Skeletal muscle tissue (tissue), 2 donors: ENCODE measurements around the gene FBXO24. TPM values are rescaled to one million over a fixed set of nuclear protein-coding genes. Genes with fewer than 3 reads are reported as not detected.

Experiments
- small RNA-seq: library from RNA; depleted of rRNA; stranded (forward); fragments of <200 nt; gene quantifications from one replicate; pipeline ENCODE3, GENCODE V24; 2014
- total RNA-seq: library from RNA; depleted of rRNA; stranded (reverse); fragments of >200 nt; gene quantifications from one replicate; pipeline ENCODE4 v1.2.3, GENCODE V29; 2014

Gene FBXO24
- total RNA-seq, 1 donor from 2014 or later, result 1.0 TPM

Small RNA genes within 50 kb of the gene (small RNA-seq; reads per million reads assigned to genes)
- not detected for gene SAP25

Other genes starting within 250 kb of the FBXO24 start
- gene PILRB, start 228.2 kb upstream of the FBXO24 start, total RNA-seq, result 4.2 TPM
- gene PILRA, start 212.8 kb upstream of the FBXO24 start, total RNA-seq, result 1.6 TPM
- gene ZCWPW1, start 157.6 kb upstream of the FBXO24 start, total RNA-seq, result 3.1 TPM
- gene MEPCE, start 156.5 kb upstream of the FBXO24 start, total RNA-seq, result 30.8 TPM
- 5.2 TPM for gene PPP1R35, start 149.8 kb upstream of the FBXO24 start, total RNA-seq
- gene SPACDR, start 122.1 kb upstream of the FBXO24 start, total RNA-seq, result not detected
- gene TSC22D4, start 107.1 kb upstream of the FBXO24 start, total RNA-seq, result 13.6 TPM
- 3.1 TPM for gene NYAP1, start 102.4 kb upstream of the FBXO24 start, total RNA-seq
- 3.1 TPM for gene AGFG2, start 47.1 kb upstream of the FBXO24 start, total RNA-seq
- gene SAP25, start 12.4 kb upstream of the FBXO24 start, total RNA-seq, result not detected
- gene LRCH4, start 199 bp upstream of the FBXO24 start, total RNA-seq, result 6.3 TPM
- 91.9 TPM for gene PCOLCE, start 16.0 kb downstream of the FBXO24 start, total RNA-seq
- 2.6 TPM for gene MOSPD3, start 26.2 kb downstream of the FBXO24 start, total RNA-seq
- 1.0 TPM for gene TFR2, start 55.2 kb downstream of the FBXO24 start, total RNA-seq
- not detected for gene ACTL6B, start 70.1 kb downstream of the FBXO24 start, total RNA-seq
- 48.5 TPM for gene GNB2, start 87.4 kb downstream of the FBXO24 start, total RNA-seq
- gene GIGYF1, start 107.9 kb downstream of the FBXO24 start, total RNA-seq, result 12.0 TPM
- gene POP7, start 119.8 kb downstream of the FBXO24 start, total RNA-seq, result 27.7 TPM
- not detected for gene EPO, start 134.1 kb downstream of the FBXO24 start, total RNA-seq
- not detected for gene ZAN, start 147.3 kb downstream of the FBXO24 start, total RNA-seq
- gene EPHB4, start 241.2 kb downstream of the FBXO24 start, total RNA-seq, result 72.5 TPM